Activated T-cell treated with anti-CD3 and anti-CD28 coated beads, Interleukin-2, amount 50 U/mL, for 72 hours (primary cell): Measurements from ENCODE around the gene SBNO2. TPM values are rescaled to one million over a fixed set of nuclear protein-coding genes. Genes with fewer than 3 reads are reported as not detected.
"Not testable (repeated sequence)": the region's sequence is repeated elsewhere in the genome, so short reads cannot be mapped to it uniquely, and the experiment has no call there.

Experiments used
- ATAC-seq, 2 donors: fragments of 150-1000 bp; cut with Tn5 transposase; replicated peaks in 1 of 2; 2 replicates each; pipeline ENCODE4 v1.10.0; 2021; ENCODE audit warnings: moderate library complexity in 2 of 2, mild to moderate bottlenecking in 1 of 2
- DNase-seq, 2 donors: peaks; one replicate each; pipeline ENCODE4 v3.0.0; 2021 to 2022; ENCODE audit warnings: mixed read lengths in 1 of 2
- H3K27ac Mint-ChIP-seq: one replicate; pipeline ENCODE4 v1.8.0; 2022; ENCODE audit warnings: mild to moderate bottlenecking, moderate library complexity, mixed read lengths
- H3K27me3 Mint-ChIP-seq: one replicate; pipeline ENCODE4 v1.8.0; 2022; ENCODE audit warnings: low read depth, mixed read lengths
- H3K36me3 Mint-ChIP-seq, 2 donors: one replicate each; pipeline ENCODE4 v1.8.0; 2022; ENCODE audit warnings: mixed read lengths in 2 of 2, mild to moderate bottlenecking in 1 of 2; ENCODE audit not compliant: insufficient read depth in 2 of 2
- H3K4me1 Mint-ChIP-seq: one replicate; pipeline ENCODE4 v1.8.0; 2022; ENCODE audit warnings: low read depth, mixed read lengths
- H3K4me3 Mint-ChIP-seq, 2 donors: one replicate each; pipeline ENCODE4 v1.8.0; 2022; ENCODE audit warnings: mild to moderate bottlenecking in 2 of 2, mixed read lengths in 2 of 2, moderate library complexity in 2 of 2
- H3K9me3 Mint-ChIP-seq, 2 donors: one replicate each; pipeline ENCODE4 v1.8.0; 2022; ENCODE audit warnings: mixed read lengths in 2 of 2
- total RNA-seq, 2 donors: library from RNA; stranded (reverse); gene quantifications; one replicate each; pipeline ENCODE4 v1.2.3, GENCODE V29; 2022

SBNO2 gene
- total RNA-seq, 2 donors from 2014 or later = 142 to 146 TPM

DNA sequence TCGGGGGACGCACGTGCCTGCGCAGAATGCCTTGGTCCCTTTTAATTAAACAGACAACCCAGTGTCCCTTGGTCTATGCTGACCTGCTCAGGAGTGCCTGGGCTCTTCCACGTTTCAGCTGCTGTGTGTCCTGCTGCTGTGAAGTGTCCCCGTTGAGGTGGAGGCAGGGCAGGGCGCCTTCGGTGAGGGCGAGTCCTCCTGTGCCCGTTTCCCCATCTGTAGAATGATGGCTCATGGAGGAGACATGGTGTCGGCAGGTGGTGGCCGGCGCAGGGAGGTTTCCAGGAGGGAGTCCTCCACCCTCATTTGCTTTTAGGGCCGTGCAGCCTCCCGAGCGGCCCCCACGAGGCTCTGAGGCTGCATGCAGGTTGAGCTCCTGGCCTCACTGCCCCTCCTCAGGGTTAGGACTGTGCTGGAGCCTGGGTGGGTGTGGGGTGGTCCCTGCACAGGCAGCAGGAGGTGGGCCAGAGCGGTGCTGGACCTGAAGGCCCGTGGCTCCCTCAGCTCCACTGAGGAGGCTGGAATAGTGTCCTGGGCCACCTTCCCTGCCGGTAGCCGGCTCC lies 40.3 kb upstream of the SBNO2 start:
- ATAC-seq (no peak), DNase-seq (no peak)
- Mint-ChIP-seq H3K27ac (peak overlapping the region; percentile 99), H3K4me3 (peak overlapping the region; percentile 85 to 96), H3K9me3 (no peaks in the 10 kb centered on the region), H3K4me1 (peaks cover 39% of the 10 kb centered on the region), H3K36me3 (peaks cover 6 to 13% of the 10 kb centered on the region in 2 donors), H3K27me3 (no peaks in the 10 kb centered on the region)

DNA sequence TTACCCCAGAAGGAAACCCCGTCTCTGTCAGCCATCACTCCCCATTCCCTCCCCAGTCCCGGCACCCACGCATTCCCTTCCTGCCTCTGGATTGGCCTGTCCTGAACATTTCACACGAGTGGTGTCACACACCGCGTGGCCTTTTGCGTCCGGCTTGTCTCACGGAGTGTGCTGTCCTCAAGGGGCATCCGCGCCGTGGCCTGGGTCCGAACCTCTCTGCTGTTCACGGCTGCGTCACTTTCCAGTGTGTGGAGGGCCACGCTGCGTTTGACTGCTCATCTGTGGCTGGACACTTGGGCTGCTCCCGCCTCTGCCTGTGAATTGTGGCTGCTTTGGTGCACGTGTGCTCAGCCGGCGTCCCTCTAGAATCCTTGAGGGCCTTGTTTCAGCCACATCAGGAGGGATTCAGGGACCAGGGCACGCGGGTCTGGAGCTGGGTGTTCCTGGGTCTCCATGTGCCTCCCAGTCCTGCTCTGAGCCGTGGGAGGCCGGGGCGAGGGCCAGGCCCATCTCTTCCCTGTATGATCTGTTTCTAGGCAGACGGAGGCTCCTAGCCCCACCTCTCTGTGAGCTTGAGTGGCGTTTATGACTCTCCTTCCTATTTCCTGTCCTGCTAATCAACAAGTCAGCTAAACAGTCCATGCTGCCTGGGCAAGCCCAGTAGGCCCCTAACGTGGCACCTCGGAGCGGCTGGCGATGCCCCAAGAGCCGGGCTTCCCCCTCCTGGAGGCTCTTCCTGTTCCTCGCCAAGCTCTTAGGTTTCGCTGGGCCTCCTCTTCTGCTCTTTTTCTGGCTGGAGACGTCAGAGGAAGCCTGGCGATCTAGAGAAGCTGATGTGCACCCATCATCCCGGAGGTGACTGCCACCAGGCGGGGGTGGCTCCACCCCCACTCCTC lies 39.6 kb upstream of the SBNO2 start:
- DNase-seq (peak; percentile 58 to 65), ATAC-seq (peak; percentile 89 to 93)
- no peaks in the 10 kb centered on the region for H3K27me3 Mint-ChIP-seq
- H3K4me1 Mint-ChIP-seq = peaks cover 40% of the 10 kb centered on the region
- no peaks in the 10 kb centered on the region for H3K9me3 Mint-ChIP-seq
- H3K4me3 Mint-ChIP-seq = peak overlapping the region; percentile 85 to 96
- H3K27ac Mint-ChIP-seq = peak overlapping the region; percentile 99
- peaks cover 6 to 13% of the 10 kb centered on the region in 2 donors for H3K36me3 Mint-ChIP-seq

DNA sequence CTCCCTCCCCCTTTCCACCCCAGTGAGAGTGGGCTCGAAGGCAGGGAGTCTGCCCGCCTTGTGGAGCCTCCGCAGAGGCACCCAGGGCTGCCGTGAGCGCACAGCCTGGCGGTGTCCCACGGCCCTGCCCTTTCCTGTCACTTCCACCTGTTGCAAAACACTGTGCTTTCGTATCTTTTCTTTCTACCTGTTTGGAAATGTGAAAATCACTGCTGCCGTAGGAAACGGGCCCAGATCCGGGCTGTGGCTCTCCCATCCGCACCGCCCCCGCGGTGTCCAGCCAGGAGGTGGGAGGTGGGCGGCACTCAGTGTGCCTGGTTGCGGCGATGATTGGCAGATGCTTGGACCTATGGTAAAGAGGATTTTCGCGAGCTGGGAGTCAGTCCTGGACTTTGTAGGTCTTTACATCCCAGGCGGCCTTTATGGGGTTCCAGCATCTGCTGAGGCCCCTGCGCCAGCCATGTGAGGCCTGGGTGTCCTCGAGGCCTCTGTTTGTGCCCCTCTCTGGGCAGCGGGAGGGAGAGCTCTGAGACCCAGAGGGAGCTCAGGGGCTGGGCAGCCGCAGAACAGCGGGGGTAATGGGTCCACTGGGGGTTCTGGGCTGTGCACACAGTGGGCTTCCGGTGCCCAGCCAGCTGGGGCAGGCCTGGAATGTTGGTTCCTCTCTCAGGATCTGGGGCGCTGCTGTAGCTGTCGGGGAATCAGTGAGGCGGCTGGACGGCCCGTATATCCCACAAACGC lies 37.6 kb upstream of the SBNO2 start:
- no peak for ATAC-seq
- Mint-ChIP-seq H3K4me1 (peaks cover 54% of the 10 kb centered on the region), H3K27ac (no peak overlapping the region)

DNA sequence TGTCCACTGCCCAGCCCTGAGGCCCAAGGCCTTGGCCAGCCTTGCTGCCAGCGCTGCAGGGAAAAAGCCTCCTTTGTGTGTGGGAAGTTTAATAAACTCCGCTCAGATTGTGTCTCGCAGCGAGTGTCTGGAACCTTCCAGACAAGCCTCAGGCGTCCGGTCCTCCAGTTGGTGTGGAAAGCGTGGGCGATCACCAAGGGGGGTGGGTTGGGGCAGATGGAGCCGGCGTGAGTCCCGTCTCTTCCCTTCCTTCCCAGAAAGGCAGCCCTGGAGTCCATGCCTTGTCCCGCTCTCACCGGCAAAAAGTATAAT lies 36.1 kb upstream of the SBNO2 start:
- no peaks in the 10 kb centered on the region for H3K9me3 Mint-ChIP-seq

More for the DNA sequence above, 37.6 kb upstream of the SBNO2 start:
- DNase-seq = no peak
- Mint-ChIP-seq H3K36me3 (peaks cover 9 to 21% of the 10 kb centered on the region in 2 donors), H3K4me3 (peak overlapping the region in 1 of 2 donors; percentile 6), H3K27me3 (no peaks in the 10 kb centered on the region), H3K9me3 (no peaks in the 10 kb centered on the region)

DNA sequence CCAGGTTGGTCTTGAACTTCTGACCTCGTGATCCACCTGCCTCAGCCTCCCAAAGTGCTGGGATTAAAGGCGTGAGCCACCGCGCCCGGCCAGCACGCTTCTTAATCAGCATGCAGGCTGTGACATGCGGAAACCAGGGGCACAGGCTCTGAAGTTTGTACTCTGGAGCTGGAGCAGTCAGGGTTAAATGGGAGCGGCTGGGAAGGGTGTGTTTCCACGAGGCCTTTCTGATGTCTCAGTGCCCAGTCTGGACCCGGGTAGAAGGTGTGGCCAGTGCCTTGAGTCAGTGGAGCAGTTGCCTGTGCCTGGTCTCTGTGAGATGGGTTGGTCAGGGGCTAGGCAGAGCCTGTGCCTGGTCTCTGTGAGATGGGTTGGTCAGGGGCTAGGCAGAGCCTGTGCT lies 34.8 kb upstream of the SBNO2 start:
- not testable (repeated sequence) for H3K9me3 Mint-ChIP-seq

More for the DNA sequence above, 36.1 kb upstream of the SBNO2 start:
- no peak overlapping the region for H3K27ac Mint-ChIP-seq
- DNase-seq = no peak
- H3K4me3 Mint-ChIP-seq = no peak overlapping the region
- peaks cover 9 to 23% of the 10 kb centered on the region in 2 donors for H3K36me3 Mint-ChIP-seq
- H3K4me1 Mint-ChIP-seq = peaks cover 55% of the 10 kb centered on the region
- no peak for ATAC-seq
- H3K27me3 Mint-ChIP-seq = no peaks in the 10 kb centered on the region

GRCh38 chr19:1206864-1207450 lies 32.9 kb upstream of the SBNO2 start:
- Mint-ChIP-seq H3K4me3 (peak overlapping the region; percentile 99), H3K36me3 (peaks cover 5 to 14% of the 10 kb centered on the region in 2 donors), H3K27ac (peak overlapping the region; percentile 97), H3K4me1 (peaks cover 60% of the 10 kb centered on the region), H3K9me3 (no peaks in the 10 kb centered on the region), H3K27me3 (no peaks in the 10 kb centered on the region)
- no peak for ATAC-seq
- DNase-seq = peak; percentile 28 to 34

More for the DNA sequence above, 34.8 kb upstream of the SBNO2 start:
- DNase-seq, H3K27ac Mint-ChIP-seq, ATAC-seq, H3K27me3 Mint-ChIP-seq: not testable (repeated sequence)
- Mint-ChIP-seq H3K4me3 (peak overlapping the region in 1 of 2 donors; percentile 99), H3K4me1 (peaks cover 58% of the 10 kb centered on the region), H3K36me3 (peaks cover 9 to 22% of the 10 kb centered on the region in 2 donors)

- H3K36me3 Mint-ChIP-seq = peaks cover 5 to 11% of the 10 kb centered on the region in 2 donors
- H3K4me3 Mint-ChIP-seq = peak overlapping the region; percentile 99
- H3K27me3 Mint-ChIP-seq = no peaks in the 10 kb centered on the region
- DNase-seq (peak in 1 of 2 donors; percentile 27), ATAC-seq (no peak)
- peak overlapping the region; percentile 97 for H3K27ac Mint-ChIP-seq
- no peaks in the 10 kb centered on the region for H3K9me3 Mint-ChIP-seq
- H3K4me1 Mint-ChIP-seq = peaks cover 56% of the 10 kb centered on the region
Observed at GRCh38 chr19:1206150-1206863, 32.2 kb upstream of the SBNO2 start.

GRCh38 chr19:1205114-1206099 lies 31.3 kb upstream of the SBNO2 start, which contains the start of gene STK11:
Gene STK11 (plus strand): TSS chr19:1205778. CDS start chr19:1206914, 1,136 bp downstream.
- H3K9me3 Mint-ChIP-seq = no peaks in the 10 kb centered on the region
- ATAC-seq (peak; percentile 95 to 96), DNase-seq (peak; percentile 100)
- peak within 1 kb of the TSS; percentile 99 for H3K4me3 Mint-ChIP-seq
- H3K4me1 Mint-ChIP-seq = peaks cover 49% of the 10 kb centered on the region
- peak within 1 kb of the TSS; percentile 97 for H3K27ac Mint-ChIP-seq
- peaks cover 5 to 11% of the 10 kb centered on the region in 2 donors for H3K36me3 Mint-ChIP-seq
- H3K27me3 Mint-ChIP-seq = no peaks in the 10 kb centered on the region

- ATAC-seq, H3K27me3 Mint-ChIP-seq, H3K36me3 Mint-ChIP-seq: not testable (repeated sequence)
Observed at GRCh38 chr19:1200614-1201013, 26.5 kb upstream of the SBNO2 start.

DNA sequence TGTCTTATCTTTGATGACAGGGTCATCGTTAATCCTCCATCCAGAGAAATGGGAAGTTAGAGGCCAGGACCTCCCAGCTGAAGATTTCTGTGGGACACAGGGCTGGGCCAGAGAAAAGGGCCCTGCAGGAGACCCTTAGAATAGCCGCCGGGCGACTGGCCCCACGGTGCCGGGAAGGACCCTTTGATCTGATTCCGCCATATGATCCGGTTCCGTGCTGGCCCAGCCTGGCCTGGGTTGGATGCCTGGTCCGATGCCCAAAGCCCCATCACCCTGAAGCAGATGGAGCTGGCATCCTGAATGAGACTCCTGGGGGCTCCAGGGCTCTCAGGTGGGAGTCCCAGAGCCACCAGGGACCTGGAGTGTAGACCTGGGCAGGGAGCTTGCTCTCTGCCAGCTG lies 25.5 kb upstream of the SBNO2 start:
- no peak for DNase-seq
- Mint-ChIP-seq H3K36me3 (no peaks in the 10 kb centered on the region), H3K9me3 (no peaks in the 10 kb centered on the region), H3K27me3 (no peaks in the 10 kb centered on the region), H3K4me1 (peaks cover 16% of the 10 kb centered on the region), H3K4me3 (no peak overlapping the region), H3K27ac (no peak overlapping the region)
- no peak for ATAC-seq

More at GRCh38 chr19:1200614-1201013, 26.5 kb upstream of the SBNO2 start:
- not testable (repeated sequence) for DNase-seq, H3K9me3 Mint-ChIP-seq, H3K4me3 Mint-ChIP-seq, H3K27ac Mint-ChIP-seq
- H3K4me1 Mint-ChIP-seq = peaks cover 22% of the 10 kb centered on the region

DNA sequence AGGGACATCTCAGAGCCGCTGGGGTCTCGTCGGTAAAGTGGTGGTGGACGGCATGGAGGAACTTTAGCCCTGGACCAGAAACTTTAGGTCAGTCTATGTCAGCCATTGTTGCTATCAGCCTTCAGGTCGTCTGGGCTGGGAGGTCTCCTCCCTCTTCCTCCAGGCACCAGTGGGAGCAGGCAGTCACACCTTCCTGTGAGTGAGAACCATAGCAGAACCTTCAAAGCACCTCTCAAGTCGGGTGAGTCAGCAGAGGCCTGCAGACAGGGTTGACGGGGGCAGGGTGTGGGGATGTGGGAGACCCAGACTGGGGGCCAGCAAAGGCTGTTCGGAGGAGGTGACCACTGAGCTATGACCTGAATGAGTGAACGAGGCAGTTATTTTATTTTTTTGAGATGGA lies 15.4 kb upstream of the SBNO2 start:
- Mint-ChIP-seq H3K27me3 (no peaks in the 10 kb centered on the region), H3K4me3 (peak overlapping the region in 1 of 2 donors; percentile 5), H3K9me3 (no peaks in the 10 kb centered on the region), H3K4me1 (peaks cover 37% of the 10 kb centered on the region), H3K27ac (peak overlapping the region; percentile 79), H3K36me3 (no peaks in the 10 kb centered on the region)
- ATAC-seq = peak; percentile 76 to 83
- DNase-seq = peak; percentile 73 to 81
